ENCODE data around the gene XPNPEP3. TPM values are rescaled to one million over a fixed set of nuclear protein-coding genes. Genes with fewer than 3 reads are reported as not detected.
"Not testable (repeated sequence)": the region's sequence is repeated elsewhere in the genome, so short reads cannot be mapped to it uniquely, and the experiment has no call there.

Gene XPNPEP3
- total RNA-seq, 1 donor = 17.4 TPM

DNA sequence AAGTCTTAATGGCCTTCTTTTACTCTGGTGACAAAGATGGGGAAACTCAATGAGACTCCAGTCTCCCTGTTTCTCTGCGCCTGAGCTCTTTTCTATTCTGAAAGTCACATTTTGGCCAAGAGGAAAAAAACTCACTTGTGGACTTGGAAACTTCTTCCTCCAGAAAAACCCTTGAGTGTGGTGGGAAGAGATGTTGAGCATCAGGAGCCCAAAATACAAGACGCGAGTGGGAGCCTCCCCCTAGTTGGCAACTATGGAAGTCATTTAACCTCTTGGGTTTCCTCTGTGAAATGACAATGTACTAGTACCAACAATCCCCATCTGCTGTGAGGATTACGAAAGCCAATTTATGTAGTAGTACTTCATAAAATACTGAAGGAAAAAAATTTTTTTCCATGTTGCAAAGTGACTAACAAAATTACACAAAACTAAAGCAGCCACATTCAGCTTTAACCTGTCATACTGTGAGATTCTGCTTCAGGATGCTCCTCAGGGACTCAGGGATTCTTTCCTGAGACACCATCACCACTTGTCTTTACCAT lies 37.3 kb upstream of the XPNPEP3 start:
- DNase-seq (ENCODE audit: low read depth) = peak; percentile 34
- TF ChIP-seq, protein P1, sequence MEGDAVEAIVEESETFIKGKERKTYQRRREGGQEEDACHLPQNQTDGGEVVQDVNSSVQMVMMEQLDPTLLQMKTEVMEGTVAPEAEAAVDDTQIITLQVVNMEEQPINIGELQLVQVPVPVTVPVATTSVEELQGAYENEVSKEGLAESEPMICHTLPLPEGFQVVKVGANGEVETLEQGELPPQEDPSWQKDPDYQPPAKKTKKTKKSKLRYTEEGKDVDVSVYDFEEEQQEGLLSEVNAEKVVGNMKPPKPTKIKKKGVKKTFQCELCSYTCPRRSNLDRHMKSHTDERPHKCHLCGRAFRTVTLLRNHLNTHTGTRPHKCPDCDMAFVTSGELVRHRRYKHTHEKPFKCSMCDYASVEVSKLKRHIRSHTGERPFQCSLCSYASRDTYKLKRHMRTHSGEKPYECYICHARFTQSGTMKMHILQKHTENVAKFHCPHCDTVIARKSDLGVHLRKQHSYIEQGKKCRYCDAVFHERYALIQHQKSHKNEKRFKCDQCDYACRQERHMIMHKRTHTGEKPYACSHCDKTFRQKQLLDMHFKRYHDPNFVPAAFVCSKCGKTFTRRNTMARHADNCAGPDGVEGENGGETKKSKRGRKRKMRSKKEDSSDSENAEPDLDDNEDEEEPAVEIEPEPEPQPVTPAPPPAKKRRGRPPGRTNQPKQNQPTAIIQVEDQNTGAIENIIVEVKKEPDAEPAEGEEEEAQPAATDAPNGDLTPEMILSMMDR (IDR thresholded peaks at IDR 0.05; ENCODE audit: insufficient read depth, low read length) = no peak
- H3K4me3 ChIP-seq (ENCODE audit: low read depth, low read length) = peak overlapping the region; percentile 83

DNA sequence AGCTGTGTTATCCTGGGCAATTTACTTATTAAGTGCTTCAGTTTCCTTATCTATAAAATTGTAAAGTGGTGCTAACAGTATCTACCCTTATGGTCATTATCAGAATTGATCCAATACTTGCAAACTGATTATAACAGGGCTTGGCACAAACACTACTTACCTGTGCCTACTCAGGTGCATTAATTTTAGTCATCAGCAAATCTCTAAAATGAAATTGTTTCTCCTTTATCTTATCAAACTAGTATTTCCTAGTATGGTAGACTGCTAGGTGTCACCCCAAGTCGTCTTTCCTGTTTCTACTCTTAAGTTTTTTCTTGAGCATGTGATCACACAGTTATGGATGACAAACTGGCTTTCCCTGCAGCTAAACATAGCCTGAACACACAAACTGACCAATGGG lies 33.5 kb upstream of the XPNPEP3 start:
- DNase-seq (ENCODE audit: low read depth) = no peak
- TF ChIP-seq, protein P1 (IDR thresholded peaks at IDR 0.05; ENCODE audit: insufficient read depth, low read length) = no peak
- H3K4me3 ChIP-seq (ENCODE audit: low read depth, low read length) = no peak overlapping the region

DNA sequence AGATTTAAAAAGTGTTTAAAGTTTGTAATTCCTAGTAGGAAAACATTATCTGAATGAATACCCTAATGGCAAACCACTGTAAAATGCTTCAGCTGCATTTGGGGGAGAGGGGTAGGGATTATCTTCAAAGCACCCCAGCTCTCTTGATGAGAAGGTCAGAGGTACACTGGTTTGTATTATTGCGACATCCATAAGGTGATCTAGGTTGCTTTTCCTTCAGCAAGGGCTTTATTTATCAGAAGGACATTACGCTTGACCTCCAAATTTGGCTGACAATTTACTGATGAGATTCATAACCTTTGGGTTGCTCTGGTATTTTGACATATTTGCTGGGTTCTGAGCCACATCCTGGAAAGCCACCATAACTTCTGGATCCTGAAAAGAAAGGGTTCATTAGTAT lies 30.7 kb upstream of the XPNPEP3 start:
- not testable (repeated sequence) for H3K4me3 ChIP-seq (ENCODE audit: low read depth, low read length); DNase-seq (ENCODE audit: low read depth)

DNA sequence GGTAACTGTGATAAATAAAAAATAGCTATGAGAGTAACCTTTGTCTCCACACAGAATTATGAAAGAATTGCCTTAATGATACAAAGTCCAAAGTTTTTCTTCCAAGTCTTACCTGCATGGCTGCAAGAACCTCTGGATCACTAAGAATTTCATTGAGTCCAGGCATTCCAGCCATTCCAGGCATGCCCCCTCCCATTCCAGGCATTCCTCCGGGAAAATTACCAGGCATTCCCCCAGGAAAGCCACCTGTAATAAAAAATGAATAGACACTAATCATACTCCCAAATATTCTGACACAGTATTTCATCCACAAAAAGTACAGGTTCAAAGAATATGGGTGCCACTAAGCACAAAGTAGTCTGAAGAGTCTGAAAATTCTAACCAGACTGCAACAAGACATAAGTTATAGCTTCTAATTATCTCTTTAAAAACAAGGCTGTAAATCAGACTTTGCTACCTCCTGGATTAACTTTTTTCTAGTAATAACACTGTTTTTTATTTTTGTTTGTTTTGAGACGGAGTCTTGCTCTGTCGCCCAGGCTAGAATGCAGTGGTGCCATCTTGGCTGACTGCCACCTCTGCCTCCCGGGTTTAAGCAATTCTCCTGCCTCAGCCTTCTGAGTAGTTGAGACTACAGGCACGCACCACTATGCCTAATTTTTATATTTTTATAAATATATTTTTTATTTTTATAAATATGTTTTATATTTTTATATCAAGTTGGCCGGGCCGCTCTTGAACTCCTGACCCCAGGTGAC lies 29.8 kb upstream of the XPNPEP3 start:
- TF ChIP-seq, protein P1 (IDR thresholded peaks at IDR 0.05; ENCODE audit: insufficient read depth, low read length) = no peak
- H3K4me3 ChIP-seq (ENCODE audit: low read depth, low read length) = no peak overlapping the region
- no peak for DNase-seq (ENCODE audit: low read depth)

DNA sequence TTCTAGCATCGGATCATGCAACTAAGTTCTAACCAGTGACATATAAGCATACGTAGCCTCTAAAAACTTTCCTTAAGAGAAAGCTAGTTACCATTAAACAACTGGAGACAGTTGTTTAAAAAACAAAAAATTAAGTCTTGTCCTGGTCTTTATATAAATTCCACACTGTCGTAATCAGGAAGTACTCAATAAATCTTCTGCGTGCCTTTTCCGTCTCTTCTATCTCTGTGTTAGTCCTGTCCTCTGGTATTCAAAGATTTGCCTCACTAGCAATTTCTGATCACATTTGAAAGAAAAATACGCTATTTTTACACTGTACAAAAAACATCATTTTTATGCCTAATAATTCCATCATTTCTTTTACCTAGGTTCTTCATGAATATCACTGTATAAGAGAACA lies 27.8 kb upstream of the XPNPEP3 start:
- TF ChIP-seq, protein P1 (IDR thresholded peaks at IDR 0.05; ENCODE audit: insufficient read depth, low read length) = no peak
- no peak for DNase-seq (ENCODE audit: low read depth)
- no peak overlapping the region for H3K4me3 ChIP-seq (ENCODE audit: low read depth, low read length)

DNA sequence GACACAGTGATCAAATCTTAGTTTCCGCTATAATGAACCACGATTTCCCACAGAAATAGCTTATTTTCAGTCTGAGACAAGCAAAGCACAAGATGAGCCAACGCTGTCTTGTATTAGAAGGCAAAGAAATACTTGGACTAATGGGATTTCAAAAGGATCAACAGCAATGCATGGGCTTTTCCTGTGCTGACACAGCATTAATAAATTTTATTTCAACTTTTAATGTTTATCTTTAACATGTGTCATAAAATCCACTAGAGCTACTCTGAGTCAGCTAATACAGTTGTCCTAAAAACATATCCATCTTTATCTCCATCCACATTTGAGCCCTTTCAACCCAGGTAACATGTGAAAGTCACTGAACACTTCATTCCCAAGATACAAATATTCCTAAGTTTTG lies 22.3 kb upstream of the XPNPEP3 start:
- TF ChIP-seq, protein P1 (IDR thresholded peaks at IDR 0.05; ENCODE audit: insufficient read depth, low read length) = no peak
- H3K4me3 ChIP-seq (ENCODE audit: low read depth, low read length) = no peak overlapping the region
- DNase-seq (ENCODE audit: low read depth) = no peak

DNA sequence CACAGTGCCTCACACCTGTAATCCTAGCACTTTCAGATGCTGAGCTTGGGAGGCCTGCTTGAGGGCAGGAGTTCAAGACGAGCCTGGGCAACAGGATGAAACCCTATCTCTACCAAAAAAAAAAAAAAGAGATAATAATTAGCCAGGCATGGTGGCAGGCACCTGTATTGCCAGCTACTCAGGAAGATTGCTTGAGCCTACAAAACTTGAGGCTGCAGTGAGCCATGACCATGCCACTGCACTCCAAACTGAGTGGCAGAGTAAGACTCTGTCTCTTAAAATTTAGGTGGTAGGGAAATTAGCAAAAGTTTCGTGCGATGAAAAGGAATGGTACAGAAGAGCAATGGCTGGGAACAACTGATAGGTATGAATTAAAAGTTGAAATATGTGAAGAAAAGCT lies 18.5 kb upstream of the XPNPEP3 start:
- H3K4me3 ChIP-seq (ENCODE audit: low read depth, low read length) = no peak overlapping the region
- TF ChIP-seq, protein P1 (IDR thresholded peaks at IDR 0.05; ENCODE audit: insufficient read depth, low read length) = no peak
- DNase-seq (ENCODE audit: low read depth) = no peak

All from fibroblast of the aortic adventitia (primary cell).